ENCODE data around the gene FBXO15. TPM values are rescaled to one million over a fixed set of nuclear protein-coding genes. Genes with fewer than 3 reads are reported as not detected.

The FBXO15 gene
- total RNA-seq, 2 experiments from 2014 or later = 0.54 to 2.1 TPM

DNA sequence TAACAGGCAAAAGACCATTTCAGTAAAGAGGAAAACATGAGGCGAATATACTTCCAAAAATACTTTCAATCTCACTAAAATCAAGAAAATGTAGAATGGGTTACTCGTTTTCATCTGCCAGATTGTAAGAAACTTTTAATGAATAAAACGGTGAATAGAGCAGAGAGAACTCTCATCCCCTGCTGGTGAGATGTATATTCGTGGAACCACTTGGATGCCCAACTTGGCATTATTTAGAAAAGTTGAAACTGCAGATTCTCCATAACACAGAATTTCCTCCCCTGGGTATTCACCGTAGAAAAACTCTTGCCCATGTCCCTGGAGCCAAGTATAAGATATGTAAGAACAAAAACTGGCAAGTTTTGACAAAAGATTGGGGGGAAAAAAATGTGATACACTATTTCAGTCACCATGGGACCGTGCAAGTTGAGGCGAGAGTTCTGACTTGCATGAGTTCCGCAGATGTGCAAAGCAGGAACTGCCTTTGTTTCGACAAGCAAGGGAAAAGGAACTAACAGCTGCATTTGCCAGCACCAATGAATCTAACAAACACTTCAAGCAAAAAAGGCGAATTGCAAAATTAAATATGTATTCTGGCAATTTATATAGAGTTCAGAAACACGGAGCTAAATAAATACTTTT is 15.5 kb upstream of the FBXO15 start:
- BruUV-seq (replicated peaks) = no TSS peak
- no peak overlapping the region for H3K4me2 ChIP-seq (ENCODE audit: low read length)
- no peak overlapping the region for H3K4me3 ChIP-seq (ENCODE audit: low read depth, low read length, poor library complexity, severe bottlenecking)
- H3K27ac ChIP-seq (ENCODE audit: low read depth, low read length, poor library complexity, severe bottlenecking) = no peak overlapping the region
- TF ChIP-seq CTCF (conservative IDR thresholded peaks at IDR 0.05; ENCODE audit: low read length) (no peak), EZH2phosphoT487 (IDR thresholded peaks at IDR 0.05; ENCODE audit: borderline replicate concordance, low read depth, low read length) (no peak)
- DNase-seq (ENCODE audit: low spot score) = no peak
- POLR2A ChIA-PET = interaction anchor here (0.7 kb wide), 1 partner anchor 45 kb away, joined by 3 read pairs; no protein-coding TSS in a partner anchor
- CTCF ChIA-PET (ENCODE audit: unreplicated experiment) = no interaction called here
- intact Hi-C loops (cut with micrococcal nuclease; ENCODE audit: unreplicated experiment) = no loop called here
- H3K36me3 ChIP-seq (ENCODE audit: insufficient read depth, low read length) = peaks cover 18% of the 10 kb centered on the region
- H4K20me1 ChIP-seq (ENCODE audit: insufficient read depth, low read length) = no peaks in the 10 kb centered on the region
- H2AFZ ChIP-seq (ENCODE audit: low read length) = no peak overlapping the region
- no peaks in the 10 kb centered on the region for H3K4me1 ChIP-seq (ENCODE audit: insufficient read depth, low read length, poor library complexity, severe bottlenecking)
- no peaks in the 10 kb centered on the region for H3K9me2 ChIP-seq (ENCODE audit: insufficient read depth, low read length)
- H3K79me2 ChIP-seq (ENCODE audit: insufficient read depth, low read depth, low read length) = no peaks in the 10 kb centered on the region
- H3K9me3 ChIP-seq (ENCODE audit: low read length) = no peaks in the 10 kb centered on the region

GRCh38 chr18:74155276-74155675 is 7.6 kb upstream of the FBXO15 start:
- H4K20me1 ChIP-seq (ENCODE audit: insufficient read depth, low read length) = peaks cover 5% of the 10 kb centered on the region; the same call in 1 of the 2 replicates
- TF ChIP-seq CTCF (conservative IDR thresholded peaks at IDR 0.05; ENCODE audit: low read length) = no peak
- peaks cover 37% of the 10 kb centered on the region for H3K79me2 ChIP-seq (ENCODE audit: insufficient read depth, low read depth, low read length)
- no peak overlapping the region for H3K27ac ChIP-seq (ENCODE audit: low read depth, low read length, poor library complexity, severe bottlenecking)
- H3K9me3 ChIP-seq (ENCODE audit: low read length) = no peaks in the 10 kb centered on the region
- no peak for DNase-seq (ENCODE audit: low spot score)
- ChIA-PET CTCF (ENCODE audit: unreplicated experiment) (no interaction called here), POLR2A (no interaction called here)
- intact Hi-C loops (cut with micrococcal nuclease; ENCODE audit: unreplicated experiment) = no loop called here
- no TSS peak for BruUV-seq (replicated peaks)
- H2AFZ ChIP-seq (ENCODE audit: low read length) = no peak overlapping the region
- no peaks in the 10 kb centered on the region for H3K9me2 ChIP-seq (ENCODE audit: insufficient read depth, low read length)
- no peak overlapping the region for H3K4me2 ChIP-seq (ENCODE audit: low read length)
- H3K4me1 ChIP-seq (ENCODE audit: insufficient read depth, low read length, poor library complexity, severe bottlenecking) = peaks cover 11% of the 10 kb centered on the region
- H3K4me3 ChIP-seq (ENCODE audit: low read depth, low read length, poor library complexity, severe bottlenecking) = no peak overlapping the region
- peaks cover 61% of the 10 kb centered on the region for H3K36me3 ChIP-seq (ENCODE audit: insufficient read depth, low read length)

GRCh38 chr18:74154716-74155115 is 7.1 kb upstream of the FBXO15 start:
- H3K9me3 ChIP-seq (ENCODE audit: low read length) = no peaks in the 10 kb centered on the region
- H3K79me2 ChIP-seq (ENCODE audit: insufficient read depth, low read depth, low read length) = peaks cover 42% of the 10 kb centered on the region
- H3K27ac ChIP-seq (ENCODE audit: low read depth, low read length, poor library complexity, severe bottlenecking) = no peak overlapping the region
- peaks cover 5% of the 10 kb centered on the region; the same call in 1 of the 2 replicates for H4K20me1 ChIP-seq (ENCODE audit: insufficient read depth, low read length)
- H3K36me3 ChIP-seq (ENCODE audit: insufficient read depth, low read length) = peaks cover 59% of the 10 kb centered on the region
- BruUV-seq (replicated peaks) = no TSS peak
- CTCF ChIA-PET (ENCODE audit: unreplicated experiment) = no interaction called here
- no peak overlapping the region for H3K4me2 ChIP-seq (ENCODE audit: low read length)
- TF ChIP-seq CTCF (conservative IDR thresholded peaks at IDR 0.05; ENCODE audit: low read length) = no peak
- no peak for TF ChIP-seq EZH2phosphoT487 (IDR thresholded peaks at IDR 0.05; ENCODE audit: borderline replicate concordance, low read depth, low read length)
- peaks cover 16% of the 10 kb centered on the region for H3K4me1 ChIP-seq (ENCODE audit: insufficient read depth, low read length, poor library complexity, severe bottlenecking)
- no peak overlapping the region for H3K4me3 ChIP-seq (ENCODE audit: low read depth, low read length, poor library complexity, severe bottlenecking)
- DNase-seq (ENCODE audit: low spot score) = no peak
- H3K9me2 ChIP-seq (ENCODE audit: insufficient read depth, low read length) = no peaks in the 10 kb centered on the region
- no peak overlapping the region for H2AFZ ChIP-seq (ENCODE audit: low read length)
- intact Hi-C loops (cut with micrococcal nuclease; ENCODE audit: unreplicated experiment) = no loop called here
- POLR2A ChIA-PET = no interaction called here
